Pancreas (tissue), 10 donors: ENCODE results near the gene FOLH1. TPM values are rescaled to one million over a fixed set of nuclear protein-coding genes. Genes with fewer than 3 reads are reported as not detected.
"Not testable (repeated sequence)": the region's sequence is repeated elsewhere in the genome, so short reads cannot be mapped to it uniquely, and the experiment has no call there.

Experiments used
- ATAC-seq, 4 donors: fragments of 200-7000 bp; cut with Tn5 transposase; one replicate each; pipeline versions ENCODE4 v1.8.0 to v1.9.1; 2020; ENCODE audit warnings: mild to moderate bottlenecking in 4 of 4, moderate library complexity in 4 of 4
- DNase-seq, 6 donors: peaks; one replicate each; pipeline ENCODE4 v3.0.0-alpha.2; 2020
- FAIRE-seq: peaks from 2 replicates; lab custom pipeline; 2012; peaks lifted over from hg19 to GRCh38; lab: Jason Lieb, UNC
- H3K27ac ChIP-seq, 4 donors: fragments of 200-600 bp; sonication (generic); 1 replicate in 3 of 4; 2 replicates in 1 of 4; pipeline versions ENCODE4 v1.5.0 to v1.8.0; 2020
- H3K27me3 ChIP-seq, 4 donors: fragments of 200-600 bp; one replicate each; pipeline ENCODE4 v1.8.0; 2021
- H3K36me3 ChIP-seq, 3 donors: fragments of 200-600 bp; sonication (generic) in 1 of 3; one replicate each; pipeline versions ENCODE4 v1.5.0 to v1.8.0; 2020 to 2021
- H3K4me1 ChIP-seq, 3 donors: fragments of 200-600 bp; one replicate each; pipeline ENCODE4 v1.8.0; 2021
- H3K4me3 ChIP-seq, 4 donors: fragments of 200-600 bp; sonication (generic) in 2 of 4; one replicate each; pipeline versions ENCODE4 v1.5.0 to v1.8.0; 2020 to 2021
- H3K9me3 ChIP-seq, 4 donors: fragments of 200-600 bp; one replicate each; pipeline ENCODE4 v1.8.0; 2021
- WGBS, 2 donors: extraction: QIAGEN DNeasy Blood & Tissue Kit; methylation state at CpG; one replicate each; pipeline ENCODE4 v1.1.7; 2013; 5-methylcytosine and 5-hydroxymethylcytosine counted together
- intact Hi-C, 3 donors: fragments of 100-400 bp; cut with DNase I; formaldehyde crosslinking; loops; one replicate each; pipeline versions ENCODE4 v1.11.1 to v1.14.2; 2022
- polyA plus RNA-seq, 2 donors: library from polyadenylated mRNA; stranded (reverse); fragments of 200-250 nt; gene quantifications; one replicate each; pipeline ENCODE4 v1.2.3, GENCODE V29; 2013
- total RNA-seq, 6 donors: library from RNA; stranded (reverse); fragmentation: NEBNext Ultra II Directional in 4 of 6; extraction: Animal tissue kit (Norgen Biotek cat#: 25700) in 4 of 6; gene quantifications; one replicate each; pipeline versions ENCODE4 v1.2.1 to v1.2.4, GENCODE V29; 2021 to 2023
- TF ChIP-seq, protein P1 (sequence below), 4 donors: fragments of 200-600 bp; sonication (generic) in 3 of 4; IDR thresholded peaks; one replicate each; pipeline versions ENCODE4 v1.5.0 to v1.8.0; 2021; ENCODE audit warnings: antibody characterized with exemption in 4 of 4
- donor health status: healthy with polysubstance abuse.
- donor health status: DM: no; HTN: no; CAD: no; lungs with moderate emphysema.
- donor health status: DM: no; HTN: no; CAD: no.
- donor health status: control.
- donor health status: control.
- donor health status: Bipolar disorder and iron deficiency.
- donor health status: DM: yes; HTN: yes; CAD: no.
- donor health status: DM: no; HTN: no; CAD: no.
- donor health status: DM: no; HTN: no; CAD: no.
- donor health status: DM: yes; HTN: yes; CAD: no.

The FOLH1 gene
- total RNA-seq (under 1 TPM in 3 of 6 donors, not detected in 3; 0.12 to 0.87 (median 0.24) TPM), polyA plus RNA-seq (under 1 TPM; 0.15 to 0.19 TPM)

DNA sequence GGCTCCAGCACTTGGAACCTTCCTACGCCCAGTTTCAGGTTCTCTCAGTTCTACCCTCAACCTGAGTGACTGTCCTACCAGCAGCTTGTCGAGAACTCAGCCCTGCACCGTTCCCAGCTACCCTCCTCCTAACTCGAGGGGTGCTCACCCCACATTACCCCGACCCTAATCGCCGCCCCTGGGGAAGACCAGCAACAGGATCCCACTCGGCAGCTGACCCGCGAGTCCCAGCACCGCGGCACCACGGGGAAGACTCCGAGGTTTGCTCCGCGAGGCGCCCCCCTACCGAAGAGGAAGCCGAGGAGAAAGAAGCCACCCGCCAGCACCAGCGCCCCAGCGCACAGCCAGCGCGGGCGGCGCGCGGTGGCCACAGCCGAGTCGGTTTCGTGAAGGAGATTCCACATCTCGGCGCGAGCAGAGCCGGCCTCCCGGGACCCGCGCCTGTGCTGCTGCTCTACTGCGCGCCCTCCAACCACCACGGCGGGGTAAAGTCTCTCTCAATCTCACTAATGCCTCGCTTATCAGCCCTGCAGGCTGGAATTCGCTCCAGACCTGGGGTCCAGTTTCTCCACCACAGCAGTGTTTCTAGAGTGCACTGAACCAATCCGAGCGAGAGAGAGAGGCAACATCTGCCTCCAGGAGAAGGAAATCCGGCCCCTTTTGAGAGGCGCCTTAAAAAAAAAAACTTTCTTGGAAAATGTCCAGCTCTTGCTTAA is at the start of gene FOLH1:
TSS of gene FOLH1 (minus strand) at position 597 of the 716 bp plus-strand sequence. CDS start at position 404, 193 bp downstream.
- WGBS, 2 donors, result 1 to 3% methylated on average over 48 of the region's 48 CpGs
- peak in 3 of 4 donors; percentile 56 to 73 (median 63) for ATAC-seq
- no peak for FAIRE-seq
- Histone ChIP-seq H3K9me3 (no peaks in the 10 kb centered on the region), H3K36me3 (no peaks in the 10 kb centered on the region), H3K4me3 (peak within 1 kb of the TSS; percentile 6 to 40 (median 19)), H3K27me3 (peaks cover 0 to 13% (median 2%) of the 10 kb centered on the region in 4 donors), H3K27ac (no peak within 1 kb of the TSS), H3K4me1 (no peaks in the 10 kb centered on the region)
- TF ChIP-seq, protein P1, sequence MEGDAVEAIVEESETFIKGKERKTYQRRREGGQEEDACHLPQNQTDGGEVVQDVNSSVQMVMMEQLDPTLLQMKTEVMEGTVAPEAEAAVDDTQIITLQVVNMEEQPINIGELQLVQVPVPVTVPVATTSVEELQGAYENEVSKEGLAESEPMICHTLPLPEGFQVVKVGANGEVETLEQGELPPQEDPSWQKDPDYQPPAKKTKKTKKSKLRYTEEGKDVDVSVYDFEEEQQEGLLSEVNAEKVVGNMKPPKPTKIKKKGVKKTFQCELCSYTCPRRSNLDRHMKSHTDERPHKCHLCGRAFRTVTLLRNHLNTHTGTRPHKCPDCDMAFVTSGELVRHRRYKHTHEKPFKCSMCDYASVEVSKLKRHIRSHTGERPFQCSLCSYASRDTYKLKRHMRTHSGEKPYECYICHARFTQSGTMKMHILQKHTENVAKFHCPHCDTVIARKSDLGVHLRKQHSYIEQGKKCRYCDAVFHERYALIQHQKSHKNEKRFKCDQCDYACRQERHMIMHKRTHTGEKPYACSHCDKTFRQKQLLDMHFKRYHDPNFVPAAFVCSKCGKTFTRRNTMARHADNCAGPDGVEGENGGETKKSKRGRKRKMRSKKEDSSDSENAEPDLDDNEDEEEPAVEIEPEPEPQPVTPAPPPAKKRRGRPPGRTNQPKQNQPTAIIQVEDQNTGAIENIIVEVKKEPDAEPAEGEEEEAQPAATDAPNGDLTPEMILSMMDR (IDR thresholded peaks at IDR 0.05), result no peak
- intact Hi-C loops, result no loop called here
- peak in 4 of 6 donors; percentile 8 to 62 (median 36) for DNase-seq

DNA sequence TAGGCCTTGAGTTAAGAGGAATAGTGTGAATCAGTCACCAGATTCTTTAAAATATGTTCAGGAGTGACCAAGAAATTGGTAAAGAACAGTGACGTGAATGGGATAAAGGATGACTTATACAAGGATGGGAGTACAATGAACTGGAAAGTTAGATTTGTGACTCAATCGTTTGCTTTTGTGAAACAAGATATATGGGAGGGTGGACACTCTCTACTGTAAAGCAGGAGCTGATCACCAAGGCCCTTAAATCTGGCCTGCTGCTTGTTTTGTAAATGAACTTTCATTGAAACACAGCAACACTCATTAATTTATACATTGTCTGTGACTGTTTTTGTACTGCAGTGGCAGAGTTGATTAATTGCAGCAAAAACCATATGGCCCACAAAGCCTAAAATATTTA is 46.7 kb upstream of the FOLH1 start:
- DNase-seq, H3K9me3 ChIP-seq, H3K4me1 ChIP-seq, ATAC-seq, H3K27me3 ChIP-seq, FAIRE-seq, intact Hi-C loops, H3K36me3 ChIP-seq, H3K27ac ChIP-seq, H3K4me3 ChIP-seq: not testable (repeated sequence)
- 53 to 70% methylated on average over 2 of the region's 2 CpGs for WGBS, 2 donors

DNA sequence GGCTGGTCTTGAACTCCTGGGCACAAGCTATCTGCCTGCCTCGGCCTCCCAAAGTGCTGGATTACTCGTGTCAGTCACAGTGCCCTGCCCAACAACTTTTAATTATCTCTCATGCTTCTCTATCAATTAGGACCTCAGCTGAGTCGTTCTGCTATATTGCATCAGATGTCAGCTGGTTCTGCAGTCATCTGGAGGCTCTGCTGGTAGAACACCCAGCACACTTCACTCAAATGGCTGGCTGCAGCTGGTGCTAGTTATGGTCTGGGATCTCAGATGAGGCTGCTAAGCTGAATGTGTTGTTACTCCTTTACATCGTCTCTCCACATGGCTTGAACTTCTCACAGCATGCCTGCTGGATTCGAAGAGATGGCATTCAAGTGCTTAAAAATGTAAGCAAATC is 42.8 kb upstream of the FOLH1 start:
- H3K4me1 ChIP-seq, FAIRE-seq, intact Hi-C loops, DNase-seq, H3K27ac ChIP-seq, H3K36me3 ChIP-seq, H3K9me3 ChIP-seq, H3K27me3 ChIP-seq, ATAC-seq, H3K4me3 ChIP-seq: not testable (repeated sequence)
- WGBS, 2 donors, result 52 to 75% methylated on average over 5 of the region's 5 CpGs

DNA sequence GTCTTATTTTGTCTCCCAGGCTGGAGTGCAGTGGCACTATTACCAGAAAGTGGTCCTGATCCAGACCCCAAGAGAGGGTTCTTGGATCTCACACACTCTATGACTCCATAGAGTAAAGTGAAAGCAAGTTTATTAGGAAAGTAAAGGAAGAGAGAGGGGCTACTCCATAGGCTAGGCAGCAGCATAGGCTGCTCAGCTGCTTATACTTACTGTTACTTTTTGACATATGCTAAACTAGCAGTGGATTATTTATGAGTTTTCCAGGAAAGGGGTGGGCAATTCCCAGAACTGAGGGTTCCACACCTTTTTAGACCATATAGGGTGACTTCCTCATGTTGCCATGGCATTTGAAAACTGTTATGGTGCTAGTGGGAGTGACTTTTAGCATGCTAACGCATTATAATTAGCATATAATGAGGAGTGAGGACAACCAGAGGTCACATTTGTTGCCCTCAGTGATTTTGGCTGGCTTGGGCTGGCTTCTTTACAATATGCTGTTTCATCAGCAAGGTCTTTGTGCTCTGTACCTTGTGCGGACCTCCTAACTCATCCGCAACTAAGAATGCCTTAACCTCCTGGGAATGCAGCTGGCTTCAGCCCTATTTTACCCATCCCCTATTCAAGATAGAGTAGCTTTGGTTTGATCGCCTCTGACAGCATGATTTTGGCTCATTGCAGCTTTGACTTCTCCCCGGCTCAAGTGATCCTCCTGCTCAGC is 42.2 kb upstream of the FOLH1 start:
- peak; percentile 56 for FAIRE-seq
- DNase-seq, result not testable (repeated sequence)

DNA sequence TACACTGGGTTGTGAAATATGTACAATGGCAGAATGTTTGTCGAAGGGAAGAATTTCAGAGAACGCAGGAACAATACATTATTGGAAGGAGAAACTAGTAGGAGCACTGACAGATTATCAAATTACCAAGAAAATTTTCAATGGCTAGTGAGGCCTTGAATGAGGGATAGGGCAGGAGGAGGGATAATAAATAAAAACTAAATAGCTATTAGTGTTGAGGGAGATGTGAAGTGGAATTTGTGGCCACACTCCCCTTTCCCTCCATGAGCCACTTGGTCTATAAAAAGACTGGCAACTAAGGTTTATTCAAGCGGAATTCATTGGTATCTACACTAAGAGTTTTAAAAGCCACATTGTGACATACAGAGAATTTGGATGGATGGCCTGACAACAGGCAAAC is 41.0 kb upstream of the FOLH1 start:
- H3K4me3 ChIP-seq, H3K4me1 ChIP-seq, intact Hi-C loops, H3K9me3 ChIP-seq, H3K27me3 ChIP-seq, H3K36me3 ChIP-seq, H3K27ac ChIP-seq, FAIRE-seq, ATAC-seq, DNase-seq: not testable (repeated sequence)
- 68 to 78% methylated on average over 3 of the region's 3 CpGs for WGBS, 2 donors

More for the DNA sequence above, 42.2 kb upstream of the FOLH1 start:
- H3K36me3 ChIP-seq, H3K4me3 ChIP-seq, H3K9me3 ChIP-seq, H3K4me1 ChIP-seq, H3K27ac ChIP-seq, intact Hi-C loops, H3K27me3 ChIP-seq, ATAC-seq: not testable (repeated sequence)
- WGBS, 2 donors, result 72 to 76% methylated on average over 5 of the region's 5 CpGs

DNA sequence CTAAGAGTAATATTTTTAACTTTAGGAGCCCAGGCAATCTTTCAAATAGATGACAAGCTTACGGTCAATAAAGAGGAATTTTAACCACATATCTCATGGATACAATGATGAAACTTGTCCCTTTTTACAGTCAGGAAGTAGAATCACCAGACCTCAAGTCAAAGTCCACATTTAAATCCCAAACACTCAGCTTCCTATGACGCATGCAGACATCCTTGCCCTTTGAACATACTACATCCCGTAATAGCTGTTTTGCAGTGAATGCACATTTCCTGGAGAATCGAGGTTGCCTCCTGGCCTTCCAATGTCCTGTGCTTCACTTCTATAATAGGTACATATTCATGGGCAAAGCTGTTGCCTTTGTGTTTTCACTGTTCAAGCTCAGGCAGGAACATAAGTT is 25.3 kb upstream of the FOLH1 start:
- ATAC-seq, H3K4me3 ChIP-seq, H3K27ac ChIP-seq, intact Hi-C loops, H3K27me3 ChIP-seq, H3K4me1 ChIP-seq, DNase-seq, H3K9me3 ChIP-seq, H3K36me3 ChIP-seq, FAIRE-seq: not testable (repeated sequence)
- 36 to 57% methylated on average over 4 of the region's 4 CpGs for WGBS, 2 donors

DNA sequence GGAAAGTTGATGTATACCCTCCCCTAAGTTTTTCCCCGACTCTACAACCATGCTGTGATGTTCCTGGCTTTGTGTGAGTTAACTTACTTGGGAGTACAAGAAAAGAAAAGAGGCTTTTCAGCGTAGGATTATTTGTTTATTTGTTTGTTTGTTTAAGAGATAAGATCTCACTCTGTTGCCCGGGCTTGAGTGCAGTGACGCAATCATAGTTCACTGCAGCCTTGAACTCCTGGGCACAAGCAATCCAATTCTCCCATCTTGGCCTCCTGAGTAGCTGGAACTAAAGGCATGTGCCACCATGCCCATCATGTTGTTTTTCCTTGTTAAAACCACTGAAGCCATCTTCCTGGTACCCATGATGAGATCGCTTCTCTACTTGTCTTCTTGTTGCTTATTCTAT is 24.6 kb upstream of the FOLH1 start:
- FAIRE-seq, H3K27ac ChIP-seq, DNase-seq, H3K27me3 ChIP-seq, H3K4me3 ChIP-seq, H3K9me3 ChIP-seq, H3K4me1 ChIP-seq, intact Hi-C loops, H3K36me3 ChIP-seq, ATAC-seq: not testable (repeated sequence)
- 32 to 41% methylated on average over 5 of the region's 5 CpGs for WGBS, 2 donors

DNA sequence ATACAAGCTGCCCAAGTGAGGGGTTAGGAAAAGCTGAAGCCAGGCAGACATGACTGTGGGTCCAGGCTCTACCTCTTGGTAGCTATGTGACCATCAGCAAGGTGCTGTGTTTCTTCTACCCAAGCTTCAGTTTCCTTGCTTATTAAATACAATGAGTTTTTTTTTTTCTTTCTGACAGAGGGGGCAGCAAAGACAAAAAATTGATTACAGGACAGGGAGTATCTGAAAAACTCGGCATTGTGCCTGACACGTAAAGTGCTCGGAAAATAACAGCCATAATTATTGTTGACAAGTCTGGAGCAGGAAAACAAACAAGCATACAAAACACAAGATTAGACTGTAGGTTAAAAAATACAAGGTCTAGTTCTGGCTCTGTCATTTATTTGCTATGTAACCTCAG is 23.3 kb upstream of the FOLH1 start:
- DNase-seq, intact Hi-C loops, H3K27ac ChIP-seq, H3K4me3 ChIP-seq, H3K27me3 ChIP-seq, FAIRE-seq, H3K36me3 ChIP-seq, H3K9me3 ChIP-seq, H3K4me1 ChIP-seq, ATAC-seq: not testable (repeated sequence)
- WGBS, 2 donors, result 11 to 21% methylated on average over 3 of the region's 3 CpGs

DNA sequence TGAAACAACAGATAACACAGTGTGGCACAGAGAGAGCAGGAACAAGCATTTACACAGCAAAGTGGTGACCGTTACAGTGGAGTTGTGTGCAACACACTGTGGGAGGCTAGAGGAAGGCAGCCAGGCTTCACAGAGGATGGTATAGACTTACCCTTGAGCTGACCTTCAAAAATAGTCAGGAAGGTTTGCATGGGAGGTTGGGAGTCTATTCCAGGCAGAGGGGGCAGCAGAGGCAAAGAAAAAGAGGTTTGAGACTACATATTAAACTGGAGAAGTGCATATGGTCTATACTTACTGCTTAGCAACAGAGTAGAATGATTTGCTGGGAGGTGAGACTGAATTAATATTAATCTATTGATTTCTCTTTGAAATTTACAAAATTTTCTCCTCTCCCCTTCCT is 22.1 kb upstream of the FOLH1 start:
- H3K4me1 ChIP-seq, DNase-seq, ATAC-seq, FAIRE-seq, H3K9me3 ChIP-seq, H3K27ac ChIP-seq, intact Hi-C loops, H3K27me3 ChIP-seq, H3K4me3 ChIP-seq, H3K36me3 ChIP-seq: not testable (repeated sequence)
- WGBS, 2 donors, result 32 to 65% methylated on average over 1 of the region's 1 CpG

DNA sequence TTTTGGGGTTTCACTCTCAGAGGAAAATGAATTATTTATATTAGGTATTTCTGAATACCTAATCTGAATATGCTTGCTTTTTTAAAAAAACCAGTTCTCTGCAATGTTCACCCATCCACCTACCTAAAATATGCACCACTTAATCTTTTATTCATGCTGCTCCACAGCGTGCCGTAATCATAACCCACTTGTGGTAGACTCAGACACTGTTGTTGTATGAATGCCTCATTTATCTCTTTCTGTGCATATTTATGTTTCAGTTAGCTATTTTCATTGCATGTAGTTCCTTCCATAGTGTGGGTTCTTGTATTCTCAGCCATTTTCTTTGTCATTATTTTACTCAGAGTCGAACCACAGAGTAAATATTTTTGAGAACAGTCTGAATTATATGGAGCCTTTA is 21.6 kb upstream of the FOLH1 start:
- not testable (repeated sequence) for H3K4me3 ChIP-seq

More for the DNA sequence above, 21.6 kb upstream of the FOLH1 start:
- H3K4me1 ChIP-seq, ATAC-seq, H3K9me3 ChIP-seq, intact Hi-C loops, FAIRE-seq, H3K36me3 ChIP-seq, DNase-seq, H3K27me3 ChIP-seq, H3K27ac ChIP-seq: not testable (repeated sequence)
- 52 to 53% methylated on average over 3 of the region's 3 CpGs for WGBS, 2 donors
